MM.1S (cell line): ENCODE data around the gene BDP1.

ENCODE experiments used
- CTCF ChIP-seq: fragments of 300-600 bp; sonication (generic); IDR thresholded peaks from 2 replicates; pipeline ENCODE4 v1.5.1; 2016; ENCODE audit warnings: antibody characterized with exemption, low read length, mixed read lengths
- EZH2 ChIP-seq: fragments of 300-600 bp; sonication (generic); optimal IDR thresholded peaks from 2 replicates; pipeline ENCODE3; 2017; ENCODE audit warnings: low read depth, mild to moderate bottlenecking, antibody characterized with exemption, low read length, mixed read lengths
- EZH2phosphoT487 ChIP-seq: fragments of 300-600 bp; sonication (generic); IDR thresholded peaks from 2 replicates; pipeline ENCODE4 v1.6.1; 2018; ENCODE audit warnings: antibody characterized with exemption, low read length

- TF ChIP-seq CTCF: no peak
- TF ChIP-seq EZH2: no peak
- TF ChIP-seq EZH2phosphoT487: no peak
These were observed 5.2 kb downstream of the BDP1 start for GRCh38 chr5:71460693-71461092.
